H1 (cell line): Measurements from ENCODE around the gene KIF22. TPM values are rescaled to one million over a fixed set of nuclear protein-coding genes. Genes with fewer than 3 reads are reported as not detected.

Experiments
- ATF3 ChIP-seq: IDR thresholded peaks from 2 replicates; pipeline ENCODE4 v1.6.1; 2011; ENCODE audit warnings: low read depth, mild to moderate bottlenecking, low read length; ENCODE audit not compliant: insufficient read depth
- CBX8 ChIP-seq: fragments of 300-800, 300-1000 bp; sonication (generic); IDR thresholded peaks from 2 replicates; pipeline ENCODE4 v1.7.1; 2016; ENCODE audit warnings: low read depth, low read length, borderline replicate concordance
- CTCF ChIP-seq, 3 experiments: IDR thresholded peaks; 1 replicate in 2 of 3; 2 replicates in 1 of 3; pipeline versions ENCODE4 v1.5.1 to v1.6.1; 2011; ENCODE audit warnings: low read length in 3 of 3, mild to moderate bottlenecking in 3 of 3, inconsistent platforms in 2 of 3, low read depth in 1 of 3, moderate library complexity in 1 of 3; ENCODE audit not compliant: insufficient read depth in 1 of 3; ENCODE audit errors: control extremely low read depth in 1 of 3
- EP300 ChIP-seq, 2 experiments: IDR thresholded peaks; 1 replicate in 1 of 2; 2 replicates in 1 of 2; pipeline ENCODE4 v1.6.1; 2011 to 2012; ENCODE audit warnings: low read depth in 2 of 2, low read length in 2 of 2, mild to moderate bottlenecking in 2 of 2, borderline replicate concordance in 1 of 2, inconsistent platforms in 1 of 2, moderate library complexity in 1 of 2
- HDAC6 ChIP-seq: IDR thresholded peaks from one replicate; pipeline ENCODE4 v1.7.1; 2012; ENCODE audit warnings: low read depth, mild to moderate bottlenecking, inconsistent platforms, low read length, moderate library complexity
- JUN ChIP-seq: IDR thresholded peaks from 2 replicates; pipeline ENCODE4 v1.6.1; 2011; ENCODE audit warnings: low read depth, mild to moderate bottlenecking, improper control_type of control experiment, low read length
- KDM1A ChIP-seq: fragments of 200-600, 300-600 bp; sonication (generic); IDR thresholded peaks from 2 replicates; pipeline ENCODE4 v1.7.1; 2016; ENCODE audit warnings: mild to moderate bottlenecking, low read length, borderline replicate concordance
- NRF1 ChIP-seq: IDR thresholded peaks from 2 replicates; pipeline ENCODE4 v1.6.1; 2011; ENCODE audit warnings: mild to moderate bottlenecking, low read depth, low read length, improper control_type of control experiment
- SAP30 ChIP-seq: fragments of 300-600 bp; sonication (generic); IDR thresholded peaks from 2 replicates; pipeline ENCODE4 v1.7.1; 2012; ENCODE audit warnings: low read length, moderate library complexity, mild to moderate bottlenecking, inconsistent platforms; ENCODE audit not compliant: insufficient read depth, insufficient replicate concordance
- SIRT6 ChIP-seq: IDR thresholded peaks from one replicate; pipeline ENCODE4 v1.7.1; 2012; ENCODE audit warnings: low read length, inconsistent platforms
- SP2 ChIP-seq: IDR thresholded peaks from 2 replicates; pipeline ENCODE4 v1.6.1; 2012; ENCODE audit warnings: mild to moderate bottlenecking, low read length, inconsistent platforms
- SP4 ChIP-seq: IDR thresholded peaks from 2 replicates; pipeline ENCODE4 v1.6.1; 2012; ENCODE audit warnings: low read length, inconsistent platforms
- SRF ChIP-seq: IDR thresholded peaks from 2 replicates; pipeline ENCODE4 v1.6.1; 2011; ENCODE audit warnings: mild to moderate bottlenecking, low read depth, low read length, moderate library complexity
- SUZ12 ChIP-seq: fragments of 200-600 bp; sonication (generic); IDR thresholded peaks from 2 replicates; pipeline ENCODE4 v1.6.1; 2012; ENCODE audit warnings: mild to moderate bottlenecking, inconsistent platforms, low read length, moderate library complexity, mixed read lengths
- TAF1 ChIP-seq: IDR thresholded peaks from 2 replicates; pipeline ENCODE4 v1.6.1; 2011; ENCODE audit warnings: mild to moderate bottlenecking, low read depth, low read length
- TCF12 ChIP-seq: IDR thresholded peaks from 2 replicates; pipeline ENCODE4 v1.6.1; 2011; ENCODE audit warnings: low read depth, mild to moderate bottlenecking, low read length
- polyA plus RNA-seq, 7 experiments: library from polyadenylated mRNA; depleted of rRNA in 3 of 7; stranded (reverse) in 5 of 7; unstranded in 2 of 7; fragments of >200 nt in 5 of 7; fragments of 200-250 nt in 2 of 7; gene quantifications; 1 replicate in 5 of 7; 2 replicates in 1 of 7; 4 replicates in 1 of 7; pipeline versions ENCODE4 v1.2.1 to v1.2.3, GENCODE V29; 2011 to 2013; ENCODE audit warnings: missing spikeins in 2 of 7, mixed read lengths in 2 of 7
- total RNA-seq: library from RNA; stranded (reverse); fragmentation: NEBNext Ultra II Directional; extraction: Animal tissue kit (Norgen Biotek cat#: 25700); gene quantifications from 2 replicates; pipeline ENCODE4 v1.2.1, GENCODE V29; 2021

The KIF22 gene
- total and polyA plus RNA-seq, 2 of the 8 experiments (the other 6 are each of a cell fraction or from before 2014, with no cell fraction given) = 139 to 142 TPM

GRCh38 chr16:29811896-29812665, 21.5 kb downstream of the KIF22 start, which contains the start of gene PRRT2 (continued):
- TF ChIP-seq ATF3 = no peak
- no peak for TF ChIP-seq SRF
- no peak for TF ChIP-seq JUN
- no peak for TF ChIP-seq SUZ12
- no peak for TF ChIP-seq SP2
- TF ChIP-seq SIRT6 = no peak
- TF ChIP-seq SAP30 = peak; percentile 88
- no peak for TF ChIP-seq TAF1
- no peak for TF ChIP-seq TCF12
- TF ChIP-seq HDAC6 = no peak
- no peak for TF ChIP-seq CTCF (IDR thresholded peaks at IDR 0.05; ENCODE audit: control extremely low read depth in 1 of 3, insufficient read depth in 1 of 3, low read depth in 1 of 3, low read length in 3 of 3)
- no peak for TF ChIP-seq NRF1
- TF ChIP-seq KDM1A = no peak
- TF ChIP-seq SP4 = no peak
- TF ChIP-seq CBX8 = no peak
- TF ChIP-seq EP300 (IDR thresholded peaks at IDR 0.05; ENCODE audit: borderline replicate concordance in 1 of 2, low read depth in 2 of 2, low read length in 2 of 2) = no peak
